H54 (cell line): ENCODE measurements around the gene INTS4.
A peak's percentile ranks its signal among the peaks of the same experiment; 100 is the strongest.
"Not testable (repeated sequence)": the region's sequence is repeated elsewhere in the genome, so short reads cannot be mapped to it uniquely, and the experiment has no call there.

ENCODE experiments used
- DNase-seq: peaks from one replicate; pipeline ENCODE4 v3.0.0; 2011; ENCODE audit warnings: low spot score, mixed read lengths; ENCODE audit not compliant: insufficient read length
- FAIRE-seq: peaks from 3 replicates; lab custom pipeline; 2011; peaks lifted over from hg19 to GRCh38; lab: Jason Lieb, UNC
- POLR2A ChIP-seq: IDR thresholded peaks from 2 replicates; pipeline ENCODE4 v1.6.1; 2011; ENCODE audit warnings: low read depth, mild to moderate bottlenecking, low read length

INTS4 gene

DNA sequence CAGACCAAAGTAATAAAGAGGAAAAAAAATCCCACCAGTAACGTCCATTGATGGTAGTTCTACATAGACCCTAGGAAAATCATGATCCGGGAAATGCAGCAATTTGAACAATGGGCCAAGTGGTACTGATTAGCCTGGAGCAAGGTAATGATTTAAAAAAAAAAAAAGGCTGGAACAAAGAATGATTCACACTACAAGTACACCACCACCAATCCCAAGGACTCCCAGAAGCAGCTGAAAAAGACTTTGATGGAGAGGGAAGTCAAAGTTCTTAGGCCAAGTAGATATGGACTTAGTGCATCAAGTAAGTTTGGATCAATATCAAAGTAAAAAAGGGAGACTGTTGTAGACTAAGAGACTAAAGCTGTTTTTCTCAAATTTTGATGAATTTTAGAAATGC is 16.8 kb upstream of the INTS4 start:
- no peak for TF ChIP-seq POLR2A
- DNase-seq = no peak
- FAIRE-seq = no peak

DNA sequence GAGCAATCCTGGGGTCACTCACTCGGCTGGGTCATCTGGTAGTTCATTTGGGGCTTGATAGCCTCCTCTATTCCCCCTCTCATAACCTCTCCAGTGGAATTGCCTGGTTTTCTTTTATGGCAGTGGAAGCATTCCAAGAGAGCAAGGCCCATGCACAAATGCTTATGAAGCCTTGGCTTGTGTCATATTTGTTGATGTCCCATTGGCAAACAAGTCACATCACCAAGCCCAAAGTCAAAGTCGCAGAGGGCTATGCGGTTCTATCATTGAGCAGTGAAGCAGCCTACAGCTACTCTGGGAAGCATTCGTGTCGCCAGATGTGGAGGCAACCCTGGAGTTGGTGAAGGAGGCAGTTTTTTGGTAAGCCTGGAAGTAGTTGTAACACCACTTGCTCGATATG is 16.3 kb upstream of the INTS4 start:
- TF ChIP-seq POLR2A = no peak
- FAIRE-seq = no peak
- no peak for DNase-seq

DNA sequence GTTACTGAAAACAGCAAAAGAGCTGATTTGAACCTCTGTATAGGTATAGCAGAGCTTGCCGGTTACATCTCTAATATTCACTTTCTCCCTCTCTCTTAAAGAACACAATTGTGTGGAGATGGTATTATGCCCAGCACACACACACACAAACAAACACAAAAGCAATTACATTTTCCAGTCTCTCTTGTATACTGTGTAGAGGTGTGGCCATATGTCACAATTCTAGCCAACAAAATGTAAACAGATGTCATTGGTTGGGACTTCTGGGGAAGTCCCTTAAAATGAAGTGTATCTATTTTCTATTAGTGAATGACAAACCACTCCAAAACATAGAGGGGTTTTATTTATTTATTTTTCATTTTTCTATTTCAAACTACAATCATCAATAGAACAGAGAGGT is 15.8 kb upstream of the INTS4 start:
- FAIRE-seq = no peak
- no peak for TF ChIP-seq POLR2A
- DNase-seq = no peak

DNA sequence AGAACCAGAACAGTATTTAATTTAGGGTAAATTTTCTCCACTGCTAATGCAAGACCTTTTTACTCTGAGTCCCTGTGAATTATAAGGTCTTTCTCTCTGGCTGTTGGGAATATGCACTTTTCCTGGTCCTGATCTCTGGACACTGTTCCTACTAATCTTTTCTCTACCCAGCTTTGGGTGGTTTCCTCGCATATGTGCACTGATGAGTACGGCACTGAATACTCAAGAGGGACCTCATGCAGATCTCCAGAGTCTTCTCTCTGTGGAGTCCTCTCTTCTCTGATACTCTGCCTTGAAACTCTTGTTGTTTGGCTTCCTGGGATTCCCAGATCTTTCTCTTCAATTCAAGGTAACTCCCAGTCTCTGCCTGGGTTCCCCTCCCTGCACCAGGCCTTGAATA is 14.6 kb upstream of the INTS4 start:
- FAIRE-seq = no peak
- no peak for DNase-seq
- no peak for TF ChIP-seq POLR2A

DNA sequence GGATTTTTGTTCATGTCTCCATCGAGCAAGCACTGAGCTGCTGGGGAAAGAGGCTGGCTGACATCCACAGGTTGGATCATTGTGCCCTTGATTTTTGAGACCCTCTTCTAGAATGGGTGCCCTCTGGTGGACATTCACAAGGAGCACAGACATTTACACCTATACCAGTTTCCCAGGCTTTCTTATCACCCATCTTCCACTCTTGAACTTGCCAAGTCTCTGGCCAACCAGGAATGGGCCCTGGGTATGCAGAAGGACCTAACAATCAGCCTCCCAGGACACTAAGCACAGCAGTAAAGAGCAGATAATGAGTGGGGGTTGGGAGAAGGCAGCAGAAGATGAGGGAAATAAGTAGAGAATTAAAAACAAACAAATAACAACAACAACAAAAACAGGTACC is 5.7 kb upstream of the INTS4 start:
- FAIRE-seq = peak; percentile 36
- TF ChIP-seq POLR2A = no peak
- peak; percentile 35 for DNase-seq

DNA sequence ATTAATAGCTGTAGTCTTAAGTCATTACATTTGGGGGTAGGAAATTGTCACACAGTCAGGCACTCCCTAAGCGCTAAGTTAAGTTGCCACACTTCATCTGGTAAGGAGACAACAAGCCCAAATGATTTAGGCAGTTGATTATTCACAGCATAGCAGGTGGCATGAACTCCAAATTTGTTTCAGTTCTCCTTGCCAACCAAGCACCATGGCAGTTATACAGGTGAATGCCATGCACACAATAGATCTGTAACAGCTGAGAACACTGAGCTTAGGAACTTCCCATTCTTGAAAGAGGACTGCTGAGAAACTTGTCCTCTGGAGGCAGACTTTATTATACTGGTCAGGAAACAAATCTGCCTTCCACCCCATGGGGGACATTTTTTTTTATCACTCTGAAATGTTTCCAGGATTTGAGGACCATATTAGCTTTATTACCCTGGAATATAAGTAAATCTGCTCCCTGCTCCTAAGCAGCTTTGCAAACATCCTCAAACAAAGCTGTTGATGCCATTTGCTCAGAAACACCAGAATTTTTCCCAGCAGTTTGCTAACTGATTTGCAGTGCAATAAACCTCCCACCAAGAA is 5.1 kb upstream of the INTS4 start:
- TF ChIP-seq POLR2A = no peak
- DNase-seq = no peak
- no peak for FAIRE-seq

DNA sequence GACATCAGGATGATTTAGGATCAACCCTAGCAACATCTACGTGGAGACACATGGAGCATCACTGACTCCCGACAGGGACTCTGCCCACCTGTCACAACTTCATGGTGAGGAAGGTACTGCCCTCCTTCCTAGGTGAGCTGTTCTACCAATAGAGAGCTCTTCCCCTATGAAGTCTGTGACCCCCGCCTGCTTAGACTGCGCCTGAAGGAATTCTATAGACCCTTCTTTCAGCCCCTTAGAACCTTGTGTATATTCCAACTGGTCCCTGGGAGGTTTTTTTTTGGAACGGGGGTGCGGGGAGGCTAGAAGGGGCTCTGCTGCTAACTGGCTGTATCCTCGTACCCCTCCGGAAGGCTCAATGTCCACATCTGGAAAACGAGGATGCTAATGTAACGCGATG is 566 bp downstream of the INTS4 start:
- DNase-seq (no peak), FAIRE-seq (no peak)
- TF ChIP-seq POLR2A = no peak

DNA sequence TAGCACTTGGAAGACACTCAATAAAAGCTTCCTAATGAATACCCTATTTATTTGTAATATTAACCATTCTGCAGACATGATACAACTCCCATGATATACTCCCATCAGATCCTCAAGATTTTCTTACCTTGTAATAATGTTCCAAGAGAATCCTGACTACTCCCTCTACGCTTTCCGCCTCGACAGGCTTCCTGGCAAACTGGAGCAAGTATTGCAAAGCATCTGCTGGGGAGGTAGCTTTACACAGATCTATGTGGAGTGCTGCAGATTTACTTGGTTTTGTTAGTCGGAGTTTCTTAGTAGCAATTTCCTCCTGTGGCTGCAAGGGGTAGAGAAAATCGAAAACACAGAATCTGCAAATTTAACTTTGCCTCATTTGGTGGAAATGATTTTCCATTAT is 3.5 kb downstream of the INTS4 start:
- FAIRE-seq (no peak), DNase-seq (no peak)
- no peak for TF ChIP-seq POLR2A

DNA sequence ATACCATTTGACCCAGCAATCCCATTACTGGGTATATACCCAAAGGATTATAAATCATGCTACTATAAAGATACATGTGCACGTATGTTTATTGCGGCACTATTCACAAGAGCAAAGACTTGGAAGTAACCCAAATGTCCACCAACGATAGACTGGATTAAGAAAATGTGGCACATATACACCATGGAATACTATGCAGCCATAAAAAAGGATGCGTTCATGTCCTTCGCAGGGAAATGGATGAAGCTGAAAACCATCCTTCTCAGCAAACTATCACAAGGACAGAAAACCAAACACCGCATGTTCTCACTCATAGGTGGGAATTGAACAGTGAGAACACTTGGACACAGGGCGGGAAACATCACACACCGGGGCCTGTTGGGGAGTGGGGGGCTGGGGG is 8.0 kb downstream of the INTS4 start:
- not testable (repeated sequence) for DNase-seq, FAIRE-seq

DNA sequence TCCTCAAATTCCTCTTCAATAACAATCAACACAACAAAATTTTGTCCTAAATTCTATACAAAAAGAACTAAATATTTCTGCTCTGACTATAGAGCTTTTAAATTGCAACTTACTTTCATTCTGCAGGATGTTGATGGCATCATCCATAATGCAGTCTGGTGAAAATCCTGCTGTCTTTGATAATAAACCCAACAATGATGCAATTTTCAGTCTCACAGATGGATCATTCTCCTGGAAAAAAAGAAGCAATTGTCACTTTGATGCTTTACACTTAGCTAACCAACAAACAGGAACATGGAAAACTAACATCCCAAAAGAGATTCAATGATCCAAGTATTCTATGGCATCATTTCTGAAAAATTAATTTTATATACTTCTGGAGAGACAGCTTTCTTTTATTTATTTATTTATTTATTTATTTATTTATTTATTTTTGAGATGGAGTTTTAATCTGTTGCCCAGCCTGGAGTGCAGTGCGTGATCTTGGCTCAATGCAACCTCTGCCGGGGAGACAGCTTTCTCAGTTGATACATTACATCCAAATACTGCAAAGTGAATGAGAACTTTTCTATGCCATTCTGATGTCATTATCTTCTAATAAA is 13.0 kb downstream of the INTS4 start:
- no peak for TF ChIP-seq POLR2A
- FAIRE-seq (no peak), DNase-seq (no peak)

DNA sequence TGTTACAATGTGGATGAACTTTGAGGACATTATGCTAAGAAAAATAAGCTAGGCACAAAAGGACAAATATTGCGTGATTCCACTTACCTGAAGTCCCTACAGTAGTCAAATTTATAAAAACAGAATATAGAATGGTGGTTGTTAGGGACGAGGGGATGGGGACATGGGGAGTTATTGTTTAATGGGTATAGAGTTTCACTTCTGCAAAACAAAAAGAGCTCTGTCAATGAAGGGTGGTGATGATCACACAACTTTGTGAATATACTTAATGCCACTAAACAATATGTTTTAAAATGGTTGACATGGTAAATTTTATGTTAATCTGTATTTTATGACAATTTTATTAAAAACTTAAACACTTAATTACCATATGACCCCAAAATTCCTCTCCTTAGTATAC is 26.1 kb downstream of the INTS4 start:
- DNase-seq = no peak
- FAIRE-seq = no peak
- no peak for TF ChIP-seq POLR2A

DNA sequence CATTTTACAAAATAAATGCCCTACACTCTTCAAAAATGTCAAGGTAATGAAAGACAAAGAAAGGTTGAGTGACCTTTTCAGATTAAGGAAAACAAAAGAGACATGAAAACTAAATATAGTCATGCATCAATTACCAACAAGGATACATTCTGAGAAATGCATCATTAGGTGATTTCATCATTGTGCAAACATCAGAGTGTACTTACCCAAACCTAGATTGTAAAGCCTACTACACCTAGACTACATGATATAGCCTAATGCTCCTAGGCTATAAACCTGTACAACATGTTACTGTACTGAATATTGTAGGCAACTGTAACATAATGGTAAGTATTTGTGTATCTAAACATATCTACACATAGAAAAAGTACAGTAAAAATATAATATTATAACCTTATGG is 26.7 kb downstream of the INTS4 start:
- FAIRE-seq = peak; percentile 71
- DNase-seq = no peak
- TF ChIP-seq POLR2A = no peak

DNA sequence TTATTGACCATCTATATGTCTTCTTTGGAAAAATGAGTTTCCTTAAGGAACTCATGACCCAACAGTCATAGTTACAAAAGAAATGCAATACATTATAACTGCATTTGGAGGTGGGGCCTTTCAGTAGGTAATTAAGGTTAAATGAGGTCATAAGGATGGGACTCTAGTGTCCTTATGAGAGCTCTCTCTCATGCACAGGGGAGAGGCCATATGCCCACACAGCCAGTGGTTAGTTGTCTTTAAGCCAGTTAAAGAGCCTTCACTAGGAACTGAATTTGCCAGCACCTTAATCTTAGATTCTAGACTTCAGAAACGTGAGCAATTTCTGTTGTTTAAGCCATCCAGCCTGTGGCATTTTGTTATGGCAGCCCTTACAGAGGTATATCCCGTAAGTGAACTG is 27.3 kb downstream of the INTS4 start:
- no peak for DNase-seq
- no peak for FAIRE-seq

DNA sequence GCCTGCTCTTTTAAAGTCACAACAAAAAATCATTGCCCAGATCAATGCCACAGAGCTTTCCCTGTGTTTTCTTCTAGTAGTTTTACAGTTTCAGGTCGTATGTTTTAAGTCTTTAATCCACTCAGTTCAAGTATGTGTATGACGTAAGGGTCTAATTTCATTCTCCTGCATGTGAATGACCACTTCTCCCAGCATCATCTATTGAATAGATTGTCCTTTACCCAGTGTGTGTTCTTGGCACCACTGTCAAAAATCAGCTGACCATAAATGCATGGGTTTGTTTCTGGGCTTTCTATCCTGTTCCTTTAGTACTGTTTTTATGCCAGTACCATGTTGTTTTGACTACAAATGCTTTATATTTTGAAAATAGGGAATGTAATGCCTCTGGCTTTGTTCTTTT is 28.1 kb downstream of the INTS4 start:
- FAIRE-seq = no peak
- no peak for DNase-seq
- TF ChIP-seq POLR2A = no peak

More for the DNA sequence above, 27.3 kb downstream of the INTS4 start:
- no peak for TF ChIP-seq POLR2A

DNA sequence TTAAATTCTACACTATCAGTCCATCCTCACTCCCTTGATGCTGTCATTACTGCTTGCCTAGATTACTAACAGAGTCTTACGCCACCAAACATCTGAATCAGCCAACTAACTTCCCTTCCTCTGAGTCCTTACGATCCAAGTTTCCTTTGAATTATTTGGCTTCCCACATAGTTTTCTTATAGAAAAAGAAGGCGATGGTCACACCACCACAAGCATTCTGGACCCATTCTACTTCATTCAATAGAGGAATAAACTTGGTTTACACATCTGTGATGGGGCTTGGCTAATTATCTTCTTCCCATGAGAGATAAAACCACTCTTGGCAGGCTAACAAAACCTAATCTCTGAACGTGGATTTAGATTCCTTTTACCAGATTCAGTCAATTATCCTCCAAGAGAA is 35.0 kb downstream of the INTS4 start:
- FAIRE-seq (no peak), DNase-seq (no peak)
- no peak for TF ChIP-seq POLR2A

DNA sequence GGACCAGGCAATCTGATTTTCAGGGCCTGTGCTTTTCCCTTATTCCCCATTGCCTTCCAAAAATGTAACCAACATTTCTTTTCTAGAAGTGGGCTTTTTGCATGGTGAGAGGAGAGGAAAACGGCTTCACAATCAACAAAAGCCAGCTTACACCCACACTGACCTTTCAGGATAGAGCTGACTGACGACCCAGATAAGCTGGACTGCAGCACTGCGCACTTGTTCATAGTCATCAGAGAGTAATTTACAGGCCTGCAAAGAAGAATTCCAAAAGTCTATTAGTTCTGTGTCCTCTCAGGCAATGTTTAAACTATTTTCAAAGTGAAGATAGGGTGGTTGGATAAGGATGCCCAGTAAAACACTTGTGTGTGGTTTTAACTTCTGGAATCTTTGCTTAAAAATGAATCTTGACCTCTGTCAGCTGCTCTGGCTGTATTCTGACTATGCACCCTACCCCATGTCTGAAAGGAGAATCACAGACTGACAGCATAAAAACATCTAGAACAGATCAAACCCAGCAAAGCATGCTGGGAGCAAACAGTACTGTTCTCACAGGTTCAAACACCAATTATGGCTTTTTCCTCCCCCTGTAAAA is 35.8 kb downstream of the INTS4 start:
- FAIRE-seq, DNase-seq: not testable (repeated sequence)

DNA sequence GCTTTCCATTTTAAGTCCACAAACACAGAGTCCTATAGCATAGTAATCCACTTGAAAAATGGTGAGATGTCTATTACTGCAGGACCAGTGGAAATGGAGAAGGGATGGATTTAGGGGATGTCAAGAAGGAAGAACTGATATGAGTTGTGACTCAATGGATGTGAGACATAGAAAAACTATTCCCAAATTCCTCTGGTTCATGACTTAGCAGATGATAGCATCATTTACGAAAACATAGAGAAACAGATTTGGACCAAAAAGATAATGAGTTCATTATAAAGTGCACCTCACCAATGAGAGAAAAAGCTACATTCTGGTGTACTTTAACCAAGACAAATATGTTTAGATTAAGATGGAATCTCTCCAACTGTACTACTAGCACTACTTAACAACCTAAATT is 51.2 kb downstream of the INTS4 start:
- not testable (repeated sequence) for DNase-seq, FAIRE-seq

DNA sequence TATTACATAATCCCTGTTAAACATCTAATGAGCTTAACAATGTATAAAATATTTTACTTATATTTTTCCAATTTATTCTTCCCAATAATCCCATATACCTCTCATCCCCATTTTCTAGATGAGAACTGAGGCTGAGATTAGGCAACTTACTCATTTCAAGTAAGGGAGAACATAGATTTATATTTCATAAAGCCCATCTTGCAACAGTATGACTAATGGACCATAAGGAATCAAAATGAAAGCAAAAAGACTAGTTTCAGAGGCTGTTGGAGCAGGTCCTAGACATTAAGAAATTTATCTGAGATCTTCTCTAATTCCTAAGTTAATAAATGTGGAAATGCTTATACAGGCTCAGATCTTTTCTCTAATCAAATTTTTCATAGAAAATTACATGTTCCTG is 52.0 kb downstream of the INTS4 start:
- not testable (repeated sequence) for DNase-seq, FAIRE-seq

DNA sequence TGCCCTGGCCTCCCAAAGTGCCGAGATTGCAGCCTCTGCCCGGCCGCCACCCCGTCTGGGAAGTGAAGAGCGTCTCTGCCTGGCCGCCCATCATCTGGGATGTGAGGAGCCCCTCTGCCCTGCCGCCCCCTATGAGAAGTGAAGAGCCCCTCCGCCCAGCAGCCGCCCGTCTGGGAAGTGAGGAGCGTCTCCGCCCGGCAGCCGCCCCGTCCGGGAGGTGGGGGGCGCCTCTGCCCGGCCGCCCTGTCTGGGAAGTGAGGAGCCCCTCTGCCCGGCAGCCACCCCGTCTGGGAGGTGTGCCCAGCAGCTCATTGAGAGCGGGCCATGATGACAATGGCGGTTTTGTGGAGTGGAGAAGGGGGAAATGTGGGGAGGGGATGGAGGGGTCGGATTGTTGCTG is 60.9 kb downstream of the INTS4 start:
- FAIRE-seq, DNase-seq: not testable (repeated sequence)

DNA sequence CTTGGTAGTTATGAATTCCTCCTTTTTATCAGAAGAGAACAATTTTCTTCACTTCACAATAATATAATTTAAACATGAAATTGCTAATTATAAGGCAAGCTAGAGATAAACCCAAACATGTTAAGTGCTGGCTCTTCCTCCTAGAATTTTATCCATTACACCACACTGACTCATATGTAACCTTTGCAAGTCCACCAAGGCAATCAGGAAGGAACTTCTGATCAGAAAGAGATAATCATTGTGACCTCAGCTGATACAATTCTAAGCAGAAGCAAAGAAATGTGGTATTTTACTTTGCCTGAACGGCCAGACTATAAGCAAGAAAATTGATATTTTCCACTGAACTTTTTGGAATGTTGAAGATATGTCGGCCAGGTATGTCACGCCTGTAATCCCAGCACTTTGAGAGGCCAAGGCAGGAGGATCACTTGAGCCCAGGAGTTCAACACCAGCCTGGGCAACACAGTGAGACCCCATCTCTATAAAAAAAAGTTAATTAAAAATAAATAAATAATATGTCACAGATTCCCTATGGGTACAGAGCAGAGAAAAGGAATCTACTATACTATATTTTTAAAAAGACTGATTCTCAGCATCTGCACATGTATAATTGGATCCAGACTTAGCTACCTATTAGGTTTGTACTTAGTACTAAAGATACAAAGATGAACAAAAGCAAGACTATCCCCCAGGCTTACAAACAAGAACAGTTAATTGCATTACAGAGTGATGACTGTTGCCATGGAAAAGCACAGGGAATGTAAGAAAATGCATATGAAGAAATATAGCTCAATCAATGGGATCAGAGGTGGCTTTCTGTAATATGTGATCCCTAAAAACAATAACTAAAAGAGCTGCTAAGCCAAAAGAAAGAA is 63.9 kb downstream of the INTS4 start:
- DNase-seq = not testable (repeated sequence)
- peak; percentile 36 for FAIRE-seq
